SK-N-SH treated with all-trans-retinoic acid at 6 μM for 48 hours (cell line): ENCODE measurements around the gene ARHGAP15.

Experiments
- ATAC-seq: fragments of 200-7000 bp; cut with Tn5 transposase; 3 replicates; pipeline ENCODE4 v1.9.1; 2020; ENCODE audit warnings: mild to moderate bottlenecking, moderate library complexity
- ARNTL ChIP-seq: fragments of 450-650 bp; formaldehyde crosslinking; IDR thresholded peaks from 2 replicates; pipeline ENCODE4 v1.5.0; 2020; ENCODE audit warnings: low read depth, mild to moderate bottlenecking, moderate library complexity, borderline replicate concordance
- BACH2 ChIP-seq: fragments of 250-450 bp; sonication (Bioruptor Pico); IDR thresholded peaks from 2 replicates; pipeline ENCODE4 v1.9.0; 2021; ENCODE audit warnings: mild to moderate bottlenecking, borderline replicate concordance
- CREB5 ChIP-seq: fragments of 250-450 bp; sonication (Bioruptor Pico); IDR thresholded peaks from 2 replicates; pipeline ENCODE4 v1.5.1; 2020; ENCODE audit warnings: low read depth, mild to moderate bottlenecking, moderate library complexity
- CSRNP3 ChIP-seq: fragments of 250-450 bp; sonication (Bioruptor Pico); IDR thresholded peaks from 2 replicates; pipeline ENCODE4 v1.5.1; 2021; ENCODE audit warnings: mild to moderate bottlenecking, moderate library complexity
- ESRRG ChIP-seq: fragments of 250-450 bp; sonication (Bioruptor Pico); IDR thresholded peaks from 2 replicates; pipeline ENCODE4 v1.6.1; 2021; ENCODE audit warnings: mild to moderate bottlenecking
- GLIS3 ChIP-seq: fragments of 250-450 bp; sonication (Bioruptor Pico); IDR thresholded peaks from 2 replicates; pipeline ENCODE4 v1.5.0; 2020; ENCODE audit warnings: mild to moderate bottlenecking, moderate library complexity
- ISL1 ChIP-seq: fragments of 250-450 bp; sonication (Bioruptor Pico); IDR thresholded peaks from 2 replicates; pipeline ENCODE4 v2.1.2; 2022; ENCODE audit warnings: mild to moderate bottlenecking, moderate library complexity
- OSR1 ChIP-seq: fragments of 250-450 bp; sonication (Bioruptor Pico); IDR thresholded peaks from 2 replicates; pipeline ENCODE4 v1.8.0; 2022; ENCODE audit warnings: moderate library complexity, mild to moderate bottlenecking, inconsistent platforms
- PATZ1 ChIP-seq: fragments of 250-450 bp; sonication (Bioruptor Pico); IDR thresholded peaks from 2 replicates; pipeline ENCODE4 v1.8.0; 2020; ENCODE audit warnings: mild to moderate bottlenecking, moderate library complexity, borderline replicate concordance
- POU6F1 ChIP-seq: fragments of 250-450 bp; sonication (Bioruptor Pico); IDR thresholded peaks from 2 replicates; pipeline ENCODE4 v1.8.0; 2021; ENCODE audit warnings: low read depth, mild to moderate bottlenecking, moderate library complexity, borderline replicate concordance
- PPARA ChIP-seq: fragments of 250-450 bp; sonication (Bioruptor Pico); IDR thresholded peaks from 2 replicates; pipeline ENCODE4 v1.5.0; 2020; ENCODE audit warnings: mild to moderate bottlenecking, borderline replicate concordance
- RARB ChIP-seq: fragments of 250-450 bp; sonication (Bioruptor Pico); IDR thresholded peaks from 2 replicates; pipeline ENCODE4 v1.8.0; 2021; ENCODE audit warnings: mild to moderate bottlenecking, moderate library complexity
- SNAI2 ChIP-seq: fragments of 250-450 bp; sonication (Bioruptor Pico); IDR thresholded peaks from 2 replicates; pipeline ENCODE4 v1.5.0; 2020; ENCODE audit warnings: mild to moderate bottlenecking, moderate library complexity
- TCF4 ChIP-seq: fragments of 250-450 bp; sonication (Bioruptor Pico); IDR thresholded peaks from 2 replicates; pipeline ENCODE4 v1.8.0; 2021; ENCODE audit warnings: mild to moderate bottlenecking, moderate library complexity, borderline replicate concordance
- TOX ChIP-seq: fragments of 250-450 bp; sonication (Bioruptor Pico); IDR thresholded peaks from 2 replicates; pipeline ENCODE4 v1.8.0; 2021; ENCODE audit warnings: mild to moderate bottlenecking, moderate library complexity, borderline replicate concordance
- ZC3H10 ChIP-seq: fragments of 250-450 bp; sonication (Bioruptor Pico); IDR thresholded peaks from 2 replicates; pipeline ENCODE4 v1.5.1; 2021; ENCODE audit warnings: mild to moderate bottlenecking, moderate library complexity
- ZFP3 ChIP-seq: fragments of 250-450 bp; sonication (Bioruptor Pico); IDR thresholded peaks from 2 replicates; pipeline ENCODE4 v1.5.0; 2020; ENCODE audit warnings: mild to moderate bottlenecking, moderate library complexity
- ZFP30 ChIP-seq: fragments of 450-650 bp; formaldehyde crosslinking; IDR thresholded peaks from 2 replicates; pipeline ENCODE4 v1.5.0; 2022; ENCODE audit warnings: mild to moderate bottlenecking, moderate library complexity
- ZNF565 ChIP-seq: fragments of 450-650 bp; formaldehyde crosslinking; conservative IDR thresholded peaks from 2 replicates; pipeline ENCODE4 v1.5.0; 2020; ENCODE audit warnings: low read depth, mild to moderate bottlenecking, moderate library complexity
- ZNF70 ChIP-seq: fragments of 450-650 bp; formaldehyde crosslinking; IDR thresholded peaks from 2 replicates; pipeline ENCODE4 v1.5.0; 2020; ENCODE audit warnings: mild to moderate bottlenecking, moderate library complexity

ARHGAP15 gene

GRCh38 chr2:143480601-143481236 is 351.5 kb downstream of the ARHGAP15 start:
- no peak for ATAC-seq
- TF ChIP-seq RARB: no peak
- no peak for TF ChIP-seq ZFP3 (CRISPR knock-in tag)
- TF ChIP-seq POU6F1: no peak
- no peak for TF ChIP-seq TOX (CRISPR knock-in tag)
- TF ChIP-seq OSR1: no peak
- TF ChIP-seq ESRRG (CRISPR knock-in tag): no peak
- TF ChIP-seq SNAI2 (CRISPR knock-in tag): no peak
- TF ChIP-seq ZFP30 (CRISPR knock-in tag): no peak
- TF ChIP-seq ZNF70 (CRISPR knock-in tag): no peak
- no peak for TF ChIP-seq TCF4 (CRISPR knock-in tag)
- no peak for TF ChIP-seq GLIS3 (CRISPR knock-in tag)
- no peak for TF ChIP-seq ISL1
- no peak for TF ChIP-seq PPARA (CRISPR knock-in tag)
- no peak for TF ChIP-seq ARNTL (CRISPR knock-in tag)
- TF ChIP-seq BACH2 (CRISPR knock-in tag): no peak
- no peak for TF ChIP-seq ZNF565 (CRISPR knock-in tag)
- no peak for TF ChIP-seq CREB5 (CRISPR knock-in tag)

- no peak for ATAC-seq
- no peak for TF ChIP-seq ZFP3 (CRISPR knock-in tag)
- TF ChIP-seq ZC3H10: no peak
- no peak for TF ChIP-seq GLIS3 (CRISPR knock-in tag)
- TF ChIP-seq RARB: no peak
- no peak for TF ChIP-seq CSRNP3 (CRISPR knock-in tag)
- no peak for TF ChIP-seq SNAI2 (CRISPR knock-in tag)
- no peak for TF ChIP-seq ZNF70 (CRISPR knock-in tag)
- no peak for TF ChIP-seq CREB5 (CRISPR knock-in tag)
- no peak for TF ChIP-seq BACH2 (CRISPR knock-in tag)
- no peak for TF ChIP-seq POU6F1
- TF ChIP-seq OSR1: no peak
- TF ChIP-seq TOX (CRISPR knock-in tag): no peak
These were observed 352.0 kb downstream of the ARHGAP15 start for GRCh38 chr2:143481237-143481623.

- TF ChIP-seq POU6F1 (no peak), CREB5 (CRISPR knock-in tag) (no peak), SNAI2 (CRISPR knock-in tag) (no peak), BACH2 (CRISPR knock-in tag) (no peak), ZC3H10 (no peak), TCF4 (CRISPR knock-in tag) (no peak), PATZ1 (no peak)
- TF ChIP-seq, all 23 proteins: peak for 0
- no peak for ATAC-seq
These were observed 352.5 kb downstream of the ARHGAP15 start for GRCh38 chr2:143481733-143482132.
